Activated naive CD4-positive, alpha-beta T cell treated with anti-CD3 and anti-CD28 coated beads, Interleukin-2, amount 50 U/mL, for 72 hours (primary cell): Measurements from ENCODE around the gene HYAL2. TPM values are rescaled to one million over a fixed set of nuclear protein-coding genes. Genes with fewer than 3 reads are reported as not detected.
"Not testable (repeated sequence)": the region's sequence is repeated elsewhere in the genome, so short reads cannot be mapped to it uniquely, and the experiment has no call there.

Experiments
- ATAC-seq, 2 donors: fragments of 150-1000 bp; cut with Tn5 transposase; 2 replicates each; pipeline ENCODE4 v1.10.0; 2021; ENCODE audit warnings: mild to moderate bottlenecking in 2 of 2, moderate library complexity in 2 of 2
- DNase-seq, 2 donors: peaks; one replicate each; pipeline ENCODE4 v3.0.0; 2021 to 2022; ENCODE audit warnings: low spot score in 2 of 2
- H3K27ac Mint-ChIP-seq, 2 donors: one replicate each; pipeline ENCODE4 v1.8.0; 2022; ENCODE audit warnings: mild to moderate bottlenecking in 2 of 2, mixed read lengths in 2 of 2
- H3K36me3 Mint-ChIP-seq, 2 donors: one replicate each; pipeline ENCODE4 v1.8.0; 2022; ENCODE audit warnings: mixed read lengths in 2 of 2
- H3K9me3 Mint-ChIP-seq, 2 donors: one replicate each; pipeline ENCODE4 v1.8.0; 2022; ENCODE audit warnings: mixed read lengths in 2 of 2
- total RNA-seq, 2 donors: library from RNA; stranded (reverse); gene quantifications; one replicate each; pipeline ENCODE4 v1.2.3, GENCODE V29; 2022

The HYAL2 gene
- total RNA-seq, 2 donors from 2014 or later: 4.2 to 6.1 TPM

DNA sequence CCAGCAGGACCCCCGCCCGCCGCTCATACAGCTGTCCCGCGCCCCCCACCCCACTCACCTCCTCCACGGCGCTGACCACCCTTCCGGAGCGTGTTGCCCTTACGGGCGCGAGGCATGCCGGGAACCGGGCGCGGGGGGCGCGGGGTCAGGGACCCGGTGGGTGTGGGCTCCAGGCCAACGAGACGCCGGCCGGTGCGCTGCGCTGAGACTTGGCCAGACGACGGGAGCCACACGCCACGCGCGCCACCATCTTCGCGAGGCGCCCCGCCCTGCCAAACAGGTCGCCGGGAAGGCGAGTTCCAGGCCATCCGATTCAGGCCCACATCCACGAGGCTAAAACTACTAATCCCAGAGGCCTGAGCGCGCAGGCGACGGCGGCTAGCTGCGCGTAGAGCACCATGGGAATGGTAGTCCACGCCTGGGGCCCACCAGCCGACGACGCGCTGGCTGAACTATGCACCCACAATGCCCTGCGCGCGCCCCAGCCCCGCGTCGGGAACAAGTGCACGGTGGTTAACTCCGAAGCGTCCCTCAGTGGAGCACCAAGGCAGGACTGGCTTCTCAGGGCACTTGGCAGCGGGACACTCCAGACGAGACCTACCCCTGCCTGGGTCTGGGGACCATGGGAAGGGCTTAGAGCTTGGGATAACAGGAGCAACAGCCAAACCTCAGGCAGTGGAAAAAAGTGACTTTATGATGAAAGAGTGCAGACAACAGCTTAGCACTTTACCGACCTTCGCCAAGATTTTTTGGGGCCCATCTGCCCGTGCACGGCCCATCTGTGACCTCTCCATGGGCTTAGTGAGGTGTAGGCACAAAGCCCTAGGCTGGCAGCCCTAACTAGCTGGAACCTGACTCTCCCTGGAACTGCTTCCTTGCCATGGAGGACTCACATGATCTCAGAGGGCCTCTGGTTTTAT, 30.1 kb downstream of the HYAL2 start, which contains the start of gene IFRD2:
TSS of gene IFRD2 (minus strand) at position 271 of the 920 bp plus-strand sequence. CDS start at position 116, 155 bp downstream.
- peak; percentile 96 to 99 for ATAC-seq
- peak within 1 kb of the TSS; percentile 94 to 97 for H3K27ac Mint-ChIP-seq
- peaks cover 9 to 13% of the 10 kb centered on the region in 2 donors for H3K36me3 Mint-ChIP-seq

DNA sequence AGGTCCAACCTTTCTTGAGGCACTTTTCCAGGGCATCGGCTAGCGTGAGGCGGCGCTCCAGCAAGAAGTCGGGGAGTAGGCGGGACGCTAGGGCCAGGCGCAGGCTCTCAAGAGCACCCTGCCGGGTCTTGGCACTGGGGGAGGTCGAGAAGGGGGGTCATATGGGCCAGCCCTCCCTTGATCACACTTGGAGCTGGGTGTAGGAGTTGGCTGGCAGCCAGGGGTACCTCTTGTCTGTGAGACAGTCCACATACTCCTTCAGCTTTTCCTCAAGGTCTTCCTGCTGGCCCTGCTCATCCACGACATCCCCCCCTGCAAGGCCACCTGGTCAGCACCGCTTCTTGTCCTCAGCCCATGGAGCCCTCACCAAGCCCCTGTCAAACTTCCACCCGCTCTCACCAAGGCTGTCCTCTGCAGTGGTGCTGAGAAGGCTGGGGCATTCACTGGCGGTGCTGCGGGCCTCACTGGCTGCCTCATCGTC, 32.3 kb downstream of the HYAL2 start:
- no peak for DNase-seq

More for the DNA sequence above, 30.1 kb downstream of the HYAL2 start, which contains the start of gene IFRD2:
- peak; percentile 91 to 93 for DNase-seq
- H3K9me3 Mint-ChIP-seq: no peaks in the 10 kb centered on the region

DNA sequence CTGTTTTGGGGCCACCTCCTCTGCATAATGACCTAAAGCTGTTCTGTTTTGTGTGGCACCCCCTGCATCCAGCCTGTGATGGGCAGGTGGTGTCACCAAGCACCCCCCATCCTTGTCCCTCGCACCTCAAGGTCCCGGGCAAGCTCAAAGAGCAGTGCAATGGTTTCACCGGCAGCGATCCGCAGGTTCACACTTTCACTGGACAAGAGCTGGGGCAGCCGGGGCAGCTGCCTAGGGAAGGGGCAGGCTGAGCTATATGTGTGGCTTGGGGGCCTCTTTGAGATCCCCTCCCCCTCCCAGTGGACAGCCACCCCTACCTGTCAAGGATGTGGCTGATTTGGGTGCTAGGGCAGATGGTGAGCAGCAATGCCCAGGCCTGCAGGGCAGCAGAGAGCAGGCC, 33.4 kb downstream of the HYAL2 start:
- Mint-ChIP-seq H3K27ac (peak overlapping the region in 1 of 2 donors; percentile 9), H3K9me3 (no peaks in the 10 kb centered on the region), H3K36me3 (peaks cover 9 to 13% of the 10 kb centered on the region in 2 donors)
- no peak for DNase-seq
- ATAC-seq: no peak

More for the DNA sequence above, 32.3 kb downstream of the HYAL2 start:
- ATAC-seq: no peak
- H3K9me3 Mint-ChIP-seq: no peaks in the 10 kb centered on the region
- peaks cover 9 to 13% of the 10 kb centered on the region in 2 donors for H3K36me3 Mint-ChIP-seq
- H3K27ac Mint-ChIP-seq: peak overlapping the region; percentile 85 to 94

GRCh38 chr3:50288387-50289007, 34.0 kb downstream of the HYAL2 start:
- peak overlapping the region in 1 of 2 donors; percentile 65 for H3K27ac Mint-ChIP-seq
- ATAC-seq (no peak), DNase-seq (no peak)
- H3K9me3 Mint-ChIP-seq: no peaks in the 10 kb centered on the region
- H3K36me3 Mint-ChIP-seq: peaks cover 9 to 13% of the 10 kb centered on the region in 2 donors

DNA sequence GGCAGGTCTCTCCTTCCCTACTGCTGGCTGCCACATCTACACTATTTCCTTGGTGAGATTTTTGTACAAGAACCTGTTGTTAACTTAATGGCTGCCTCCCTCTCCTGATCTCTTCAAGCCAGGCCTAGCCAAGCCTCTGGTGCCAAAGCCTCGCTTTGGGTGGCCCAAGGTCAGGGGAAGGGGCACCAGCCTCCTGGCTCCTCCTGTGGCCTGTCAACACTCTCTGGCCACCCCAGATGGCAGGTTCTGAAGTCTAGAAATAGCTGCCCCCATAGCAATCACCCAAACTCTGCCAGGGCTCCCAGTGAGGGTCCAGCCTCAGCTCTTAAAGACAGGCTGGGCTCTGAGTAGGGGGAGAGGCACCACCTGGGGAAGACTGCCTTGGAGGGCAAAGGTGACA, 35.3 kb downstream of the HYAL2 start:
- Mint-ChIP-seq H3K27ac (no peak overlapping the region), H3K36me3 (peaks cover 8 to 9% of the 10 kb centered on the region in 2 donors), H3K9me3 (no peaks in the 10 kb centered on the region)
- DNase-seq (no peak), ATAC-seq (no peak)

GRCh38 chr3:50286322-50287227, 36.0 kb downstream of the HYAL2 start:
- no peak for ATAC-seq
- Mint-ChIP-seq H3K9me3 (no peaks in the 10 kb centered on the region), H3K36me3 (peaks cover 6 to 7% of the 10 kb centered on the region in 2 donors), H3K27ac (no peak overlapping the region)
- DNase-seq: no peak

GRCh38 chr3:50284121-50284520, 38.4 kb downstream of the HYAL2 start:
- not testable (repeated sequence) for ATAC-seq, H3K27ac Mint-ChIP-seq, DNase-seq, H3K36me3 Mint-ChIP-seq, H3K9me3 Mint-ChIP-seq

DNA sequence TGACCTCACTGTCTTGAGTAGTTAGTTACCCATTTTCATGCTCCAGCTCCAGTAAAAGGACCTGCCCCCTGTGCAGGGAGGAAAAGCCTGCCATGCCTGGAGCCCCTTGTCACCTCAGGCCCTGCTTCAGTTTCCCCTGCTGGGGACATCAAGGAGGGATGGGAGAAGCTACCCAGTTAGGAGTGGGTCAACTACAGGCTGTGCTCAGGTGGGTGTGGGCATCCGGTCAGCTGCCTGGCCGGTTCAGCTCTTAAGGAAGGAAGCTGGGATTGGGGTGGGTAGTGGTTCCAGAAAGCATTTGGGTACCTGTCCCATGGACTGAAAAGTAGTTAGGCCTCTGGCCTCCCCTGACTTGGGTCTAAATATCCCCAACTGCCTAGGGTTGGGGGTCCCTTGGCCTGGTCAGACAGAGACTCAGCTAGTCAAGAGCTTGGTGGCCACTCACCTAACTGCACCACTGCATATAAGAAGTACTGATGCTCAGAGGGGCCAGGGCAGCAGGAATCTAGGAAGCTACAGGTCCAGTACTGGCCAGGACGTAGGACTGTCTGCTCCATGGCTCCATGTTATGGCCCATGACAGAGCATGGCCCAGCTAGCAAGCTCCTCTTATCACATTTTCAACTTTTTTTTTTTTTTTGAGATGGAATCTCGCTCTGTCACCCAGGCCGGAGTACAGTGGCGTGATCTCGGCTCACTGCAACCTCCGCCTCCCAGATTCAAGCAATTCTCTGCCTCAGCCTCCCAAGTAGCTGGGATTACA, 43.1 kb downstream of the HYAL2 start:
- DNase-seq (no peak), ATAC-seq (no peak)

DNA sequence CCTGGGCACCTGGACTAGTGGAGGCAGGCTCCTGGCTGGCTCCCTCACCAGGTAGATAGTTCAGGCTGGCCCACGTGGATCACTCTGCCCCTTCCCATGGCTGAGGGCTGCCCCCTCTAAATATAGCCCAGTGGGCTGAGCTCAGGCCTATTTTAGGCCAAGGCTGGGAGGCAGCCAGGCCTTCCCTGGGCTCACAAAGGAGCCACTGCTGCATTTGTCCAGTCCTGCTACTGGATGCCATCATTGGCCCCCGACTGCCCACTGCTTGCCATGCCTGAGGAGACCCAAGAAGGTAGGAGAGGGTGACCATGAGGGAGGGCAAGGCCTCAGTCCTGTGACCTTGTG, 43.7 kb downstream of the HYAL2 start, which contains the start of gene LSMEM2:
TSS of gene LSMEM2 (plus strand) at position 208 of the 345 bp plus-strand sequence. CDS start at position 235, 27 bp downstream.
- no peaks in the 10 kb centered on the region for H3K9me3 Mint-ChIP-seq
- no peak for ATAC-seq
- no peak for DNase-seq
- H3K27ac Mint-ChIP-seq: no peak within 1 kb of the TSS
- no peaks in the 10 kb centered on the region for H3K36me3 Mint-ChIP-seq

More for the DNA sequence above, 43.1 kb downstream of the HYAL2 start:
- Mint-ChIP-seq H3K27ac (no peak overlapping the region), H3K36me3 (no peaks in the 10 kb centered on the region), H3K9me3 (no peaks in the 10 kb centered on the region)

DNA sequence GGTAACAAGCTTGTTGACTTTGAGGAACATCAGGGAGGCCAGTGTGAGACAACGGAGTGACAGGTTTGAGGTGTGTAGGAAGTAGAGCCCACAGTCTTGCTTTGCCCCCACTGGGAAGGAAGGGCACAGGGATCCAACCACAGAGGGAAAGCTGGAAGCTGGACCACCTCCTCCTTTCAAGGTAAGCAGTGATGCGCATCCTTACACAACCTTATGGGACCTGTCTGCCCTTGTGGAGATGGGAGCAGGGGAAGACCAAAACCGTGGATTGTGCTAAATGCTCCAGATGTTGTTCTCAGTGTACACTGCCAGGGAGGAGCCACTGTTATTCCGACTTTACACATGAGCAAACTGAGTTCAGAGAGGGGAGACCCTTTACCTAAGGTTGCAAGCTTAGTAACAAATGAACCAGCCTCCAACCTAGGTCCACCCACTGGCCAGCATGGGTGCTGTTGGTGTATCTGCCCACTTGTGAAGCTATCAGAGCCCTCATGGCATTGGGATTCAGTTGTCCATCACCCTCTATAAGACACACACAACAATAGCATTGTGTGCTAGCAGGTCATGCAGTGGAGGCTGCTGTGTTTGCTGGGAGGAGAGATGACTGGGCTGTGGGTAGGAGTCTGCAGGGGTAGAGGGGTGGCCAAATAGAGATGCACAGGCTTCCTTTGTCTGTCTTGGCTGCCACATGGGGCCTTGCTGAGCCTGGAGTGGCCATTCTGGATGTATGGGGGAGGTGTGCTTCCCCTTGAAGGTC, 44.2 kb downstream of the HYAL2 start:
- no peaks in the 10 kb centered on the region for H3K9me3 Mint-ChIP-seq
- DNase-seq: no peak
- no peaks in the 10 kb centered on the region for H3K36me3 Mint-ChIP-seq
- no peak for ATAC-seq
- H3K27ac Mint-ChIP-seq: no peak overlapping the region

DNA sequence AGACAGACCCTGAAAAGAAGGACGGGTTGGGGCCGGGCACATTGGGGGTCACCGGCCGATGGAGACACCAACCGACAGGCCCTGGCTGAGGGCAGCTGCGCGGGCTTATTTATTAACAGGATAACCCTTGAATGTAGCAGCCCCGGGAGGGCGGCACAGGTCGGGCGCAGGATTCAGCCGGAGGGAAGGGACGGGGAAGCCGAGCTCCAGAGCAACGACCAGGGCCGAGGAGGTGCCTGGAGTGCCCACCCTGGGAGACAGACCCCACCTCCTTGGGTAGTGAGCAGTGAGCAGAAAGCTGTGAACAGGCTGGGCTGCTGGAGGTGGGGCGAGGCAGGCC, 45.8 kb downstream of the HYAL2 start:
- Mint-ChIP-seq H3K36me3 (no peaks in the 10 kb centered on the region), H3K27ac (no peak overlapping the region), H3K9me3 (no peaks in the 10 kb centered on the region)
- no peak for ATAC-seq
- no peak for DNase-seq

- ATAC-seq: peak in 1 of 2 donors; percentile 19
- DNase-seq: no peak
- H3K27ac Mint-ChIP-seq: no peak overlapping the region
- H3K9me3 Mint-ChIP-seq: no peaks in the 10 kb centered on the region
- no peaks in the 10 kb centered on the region for H3K36me3 Mint-ChIP-seq
Observed at GRCh38 chr3:50275996-50276761, 46.4 kb downstream of the HYAL2 start.

- ATAC-seq (no peak), DNase-seq (no peak)
- Mint-ChIP-seq H3K9me3 (no peaks in the 10 kb centered on the region), H3K27ac (no peak overlapping the region), H3K36me3 (no peaks in the 10 kb centered on the region)
Observed at GRCh38 chr3:50275141-50275995, 47.2 kb downstream of the HYAL2 start.
